IMR-90 (cell line): ENCODE measurements around the gene YTHDF2. TPM values are rescaled to one million over a fixed set of nuclear protein-coding genes. Genes with fewer than 3 reads are reported as not detected.

Source experiments
- ATAC-seq: fragments of 200-7000 bp; cut with Tn5 transposase; 2 replicates; pipeline ENCODE4 v1.9.1; 2020; ENCODE audit warnings: low read depth, mild to moderate bottlenecking, moderate library complexity
- Bru-seq: library from RNA; stranded (reverse); fragments of 400-500 nt; gene quantifications from one replicate; lab custom pipeline; 2021; lab: Mats Ljungman, UMichigan
- BruChase-seq, 2 experiments: library from RNA; stranded (reverse); fragments of 400-500 nt; gene quantifications; one replicate each; lab custom pipeline; 2021; lab: Mats Ljungman, UMichigan
- BruUV-seq: library from RNA; stranded (reverse); fragments of 400-500 nt; replicated peaks from 2 replicates; lab custom pipeline; 2021; lab: Mats Ljungman, UMichigan
- CTCF ChIA-PET: fragments of 300-600 bp; formaldehyde crosslinking; extraction: SDS; loops from one replicate; lab custom pipeline; 2021; ENCODE audit warnings: antibody characterized with exemption; lab: Yijun Ruan, JAX
- POLR2A ChIA-PET: fragments of 300-600 bp; sonication (Branson Sonifier 250); formaldehyde crosslinking; loops from one replicate; lab custom pipeline; 2022; ENCODE audit warnings: antibody characterized with exemption; ENCODE audit not compliant: unreplicated experiment; lab: Charles Lee
- DNase-seq: peaks from one replicate; pipeline ENCODE4 v3.0.0; 2013
- H2AFZ ChIP-seq: replicated peaks from 2 replicates; pipeline ENCODE3; 2013; ENCODE audit warnings: low read length, mild to moderate bottlenecking; ENCODE audit not compliant: poor library complexity
- H2AK5ac ChIP-seq: 2 replicates; pipeline ENCODE4 v1.6.1; 2013; ENCODE audit warnings: low read depth, low read length, inconsistent platforms
- H2AK9ac ChIP-seq: replicated peaks from 2 replicates; pipeline ENCODE3; 2013; ENCODE audit warnings: mild to moderate bottlenecking, low read depth, low read length, moderate library complexity; ENCODE audit not compliant: poor library complexity
- H2BK120ac ChIP-seq: 2 replicates; pipeline ENCODE4 v1.6.1; 2013; ENCODE audit warnings: low read depth, low read length, inconsistent platforms
- H2BK15ac ChIP-seq: 3 replicates; pipeline ENCODE4 v1.6.1; 2013; ENCODE audit warnings: low read depth, low read length, inconsistent platforms
- H2BK20ac ChIP-seq: 2 replicates; pipeline ENCODE4 v1.6.1; 2013; ENCODE audit warnings: low read depth, mild to moderate bottlenecking, inconsistent platforms, low read length, moderate library complexity
- H2BK5ac ChIP-seq: 2 replicates; pipeline ENCODE4 v1.6.1; 2013; ENCODE audit warnings: mild to moderate bottlenecking, low read depth, low read length, inconsistent platforms; ENCODE audit not compliant: poor library complexity, severe bottlenecking
- H3K14ac ChIP-seq: replicated peaks from 2 replicates; pipeline ENCODE4 v1.6.1; 2013; ENCODE audit warnings: low read depth, low read length, inconsistent platforms
- H3K18ac ChIP-seq: 2 replicates; pipeline ENCODE4 v1.6.1; 2013; ENCODE audit warnings: low read depth, low read length, control low read depth
- H3K23ac ChIP-seq: 2 replicates; pipeline ENCODE4 v1.6.1; 2013; ENCODE audit warnings: low read depth, low read length, inconsistent platforms
- H3K27ac ChIP-seq: 2 replicates; pipeline ENCODE4 v1.5.1; 2013; ENCODE audit warnings: mild to moderate bottlenecking, control low read depth, low read length; ENCODE audit not compliant: insufficient read depth
- H3K27me3 ChIP-seq: 2 replicates; pipeline ENCODE4 v1.6.1; 2013; ENCODE audit warnings: low read length; ENCODE audit not compliant: control insufficient read depth, insufficient read depth
- H3K36me3 ChIP-seq: 2 replicates; pipeline ENCODE4 v1.6.1; 2013; ENCODE audit warnings: low read length, mixed read lengths; ENCODE audit not compliant: control insufficient read depth, insufficient read depth
- H3K4ac ChIP-seq: 2 replicates; pipeline ENCODE4 v1.6.1; 2013; ENCODE audit warnings: low read depth, low read length, inconsistent platforms
- H3K4me1 ChIP-seq: 2 replicates; pipeline ENCODE4 v1.6.1; 2013; ENCODE audit warnings: low read length, mixed read lengths; ENCODE audit not compliant: control insufficient read depth, insufficient read depth
- H3K4me2 ChIP-seq: 2 replicates; pipeline ENCODE4 v1.6.1; 2013; ENCODE audit warnings: low read depth, mild to moderate bottlenecking, control low read depth, low read length, moderate library complexity
- H3K4me3 ChIP-seq: 2 replicates; pipeline ENCODE4 v1.5.1; 2013; ENCODE audit warnings: low read depth, mild to moderate bottlenecking, control low read depth, low read length, moderate library complexity; ENCODE audit not compliant: insufficient read depth
- H3K56ac ChIP-seq: 2 replicates; pipeline ENCODE4 v1.6.1; 2013; ENCODE audit warnings: low read length, inconsistent platforms; ENCODE audit not compliant: insufficient read depth; ENCODE audit errors: extremely low read depth
- H3K79me1 ChIP-seq, 2 experiments: 2 replicates each; pipeline ENCODE4 v1.6.1; 2013; ENCODE audit warnings: low read length in 2 of 2, inconsistent platforms in 1 of 2, low read depth in 1 of 2
- H3K9ac ChIP-seq: 2 replicates; pipeline ENCODE4 v1.6.1; 2013; ENCODE audit warnings: low read depth, low read length, control low read depth
- H3K9me1 ChIP-seq: 2 replicates; pipeline ENCODE4 v1.6.1; 2013; ENCODE audit warnings: low read length, inconsistent platforms; ENCODE audit not compliant: insufficient read depth
- H3K9me3 ChIP-seq: 2 replicates; pipeline ENCODE4 v1.6.1; 2013; ENCODE audit warnings: low read length; ENCODE audit not compliant: control insufficient read depth, insufficient read depth
- H4K20me1 ChIP-seq: 2 replicates; pipeline ENCODE4 v1.6.1; 2013; ENCODE audit warnings: low read length, inconsistent platforms; ENCODE audit not compliant: insufficient read depth
- H4K5ac ChIP-seq: 2 replicates; pipeline ENCODE4 v1.6.1; 2013; ENCODE audit warnings: mild to moderate bottlenecking, low read depth, low read length, control low read depth
- H4K8ac ChIP-seq, 2 experiments: 2 replicates each; pipeline ENCODE4 v1.6.1; 2013; ENCODE audit warnings: low read depth in 2 of 2, low read length in 2 of 2, control low read depth in 1 of 2, inconsistent platforms in 1 of 2
- H4K91ac ChIP-seq: 2 replicates; pipeline ENCODE4 v1.6.1; 2013; ENCODE audit warnings: low read depth, low read length, inconsistent platforms; ENCODE audit not compliant: insufficient read depth
- CHD1 ChIP-seq: IDR thresholded peaks from 2 replicates; pipeline ENCODE4 v1.6.1; 2012; ENCODE audit warnings: low read depth, low read length, improper control_type of control experiment
- FOS ChIP-seq: fragments of 150-350 bp; IDR thresholded peaks from 2 replicates; pipeline ENCODE4 v1.6.1; 2016; ENCODE audit warnings: low read depth, low read length
- MAZ ChIP-seq: IDR thresholded peaks from 2 replicates; pipeline ENCODE4 v1.6.1; 2012; ENCODE audit warnings: low read depth, mild to moderate bottlenecking, low read length, improper control_type of control experiment, moderate library complexity, borderline replicate concordance
- NFE2L2 ChIP-seq: fragments of 150-350 bp; IDR thresholded peaks from 2 replicates; pipeline ENCODE4 v1.6.1; 2016; ENCODE audit warnings: low read depth, mild to moderate bottlenecking, low read length
- POLR2A ChIP-seq: IDR thresholded peaks from 2 replicates; pipeline ENCODE4 v1.6.1; 2012; ENCODE audit warnings: mild to moderate bottlenecking, low read depth, low read length
- RAD21 ChIP-seq: IDR thresholded peaks from 2 replicates; pipeline ENCODE4 v1.6.1; 2012; ENCODE audit warnings: low read length, improper control_type of control experiment
- RCOR1 ChIP-seq: IDR thresholded peaks from 2 replicates; pipeline ENCODE4 v1.6.1; 2012; ENCODE audit warnings: mild to moderate bottlenecking, low read length, improper control_type of control experiment; ENCODE audit not compliant: insufficient replicate concordance
- RFX5 ChIP-seq: IDR thresholded peaks from 2 replicates; pipeline ENCODE4 v1.8.0; 2012; ENCODE audit warnings: low read depth, mild to moderate bottlenecking, low read length, moderate library complexity
- SMC3 ChIP-seq: fragments of 150-350 bp; IDR thresholded peaks from 2 replicates; pipeline ENCODE4 v1.6.1; 2016; ENCODE audit warnings: low read depth, mild to moderate bottlenecking, antibody characterized with exemption, low read length, moderate library complexity
- WGBS, 2 experiments: methylation state at CpG; one replicate each; pipeline versions ENCODE4 v1.1.5 to v1.1.7; 2013; ENCODE audit warnings: missing lambda C conversion rate in 2 of 2; ENCODE audit not compliant: insufficient read length in 1 of 2; ENCODE audit errors: extremely low coverage in 2 of 2; 5-methylcytosine and 5-hydroxymethylcytosine counted together
- dilution Hi-C: fragments of 300-500 bp; cut with HindIII; formaldehyde crosslinking; loops from one replicate; pipeline ENCODE4 v1.14.3; 2018; ENCODE audit warnings: low sequenced_read_pairs; ENCODE audit not compliant: unreplicated experiment
- in situ Hi-C: fragments of 300-500 bp; cut with MboI; formaldehyde crosslinking; loops from 3 replicates; pipeline ENCODE4 v1.14.3; 2019; ENCODE audit warnings: low sequenced_read_pairs, inconsistent platforms, mixed read lengths
- intact Hi-C: fragments of 100-400 bp; cut with micrococcal nuclease; formaldehyde crosslinking; loops from 2 replicates; pipeline ENCODE4 v1.10.0; 2022
- long read RNA-seq: library from polyadenylated mRNA; unstranded; transcript quantifications from one replicate; pipeline ENCODE4 v2.0.0, GENCODE V29; 2021; ENCODE audit not compliant: unreplicated experiment
- polyA plus RNA-seq, 3 experiments: library from polyadenylated mRNA; depleted of rRNA; stranded (reverse); fragments of >200 nt; gene quantifications; 2 replicates each; pipeline ENCODE4 v1.2.3, GENCODE V29; 2012; ENCODE audit warnings: low replicate concordance in 1 of 3
- total RNA-seq: library from RNA; depleted of rRNA; stranded (reverse); fragments of >200 nt; gene quantifications from 2 replicates; pipeline ENCODE4 v1.2.3, GENCODE V29; 2012; rRNA removed
- TF ChIP-seq, protein P1 (sequence below): fragments of 150-350 bp; IDR thresholded peaks from 2 replicates; pipeline ENCODE4 v1.6.1; 2016; ENCODE audit warnings: low read depth, mild to moderate bottlenecking, low read length, moderate library complexity, borderline replicate concordance
- TF ChIP-seq, protein P2 (sequence below): conservative IDR thresholded peaks from 2 replicates; pipeline ENCODE4 v1.5.1; 2012; ENCODE audit warnings: mild to moderate bottlenecking, low read depth, low read length, improper control_type of control experiment

The YTHDF2 gene
- 88.3 and 94.3 TPM in 2 replicates for total RNA-seq
- polyA plus RNA-seq (2012; rRNA removed), result 50.0 and 50.5 TPM in 2 replicates
- 24.7 and 26.8 TPM in 2 replicates for polyA plus RNA-seq (2012; cell fraction: cytosol; rRNA removed)
- 23.3 and 41.5 TPM in 2 replicates for polyA plus RNA-seq (2012; cell fraction: nucleus; rRNA removed; ENCODE audit: low replicate concordance)
- Bru-seq, nascent RNA, result percentile 96 among the genes with signal in this experiment
- percentile 98 among the genes with signal in this experiment for BruChase-seq, experiment 1, labeled RNA remaining after a 6-hour chase
- percentile 95 among the genes with signal in this experiment for BruChase-seq, experiment 2, labeled RNA remaining after a 2-hour chase
- long read RNA-seq, transcript YTHDF2-201 (5 exons, 2,925 nt), result major isoform, 79 of 98 reads
- long read RNA-seq, partial matches to known transcripts, result 7 of 98 reads
- long read RNA-seq, other reads (novel, unspliced or antisense), result 10 of 98 reads

DNA sequence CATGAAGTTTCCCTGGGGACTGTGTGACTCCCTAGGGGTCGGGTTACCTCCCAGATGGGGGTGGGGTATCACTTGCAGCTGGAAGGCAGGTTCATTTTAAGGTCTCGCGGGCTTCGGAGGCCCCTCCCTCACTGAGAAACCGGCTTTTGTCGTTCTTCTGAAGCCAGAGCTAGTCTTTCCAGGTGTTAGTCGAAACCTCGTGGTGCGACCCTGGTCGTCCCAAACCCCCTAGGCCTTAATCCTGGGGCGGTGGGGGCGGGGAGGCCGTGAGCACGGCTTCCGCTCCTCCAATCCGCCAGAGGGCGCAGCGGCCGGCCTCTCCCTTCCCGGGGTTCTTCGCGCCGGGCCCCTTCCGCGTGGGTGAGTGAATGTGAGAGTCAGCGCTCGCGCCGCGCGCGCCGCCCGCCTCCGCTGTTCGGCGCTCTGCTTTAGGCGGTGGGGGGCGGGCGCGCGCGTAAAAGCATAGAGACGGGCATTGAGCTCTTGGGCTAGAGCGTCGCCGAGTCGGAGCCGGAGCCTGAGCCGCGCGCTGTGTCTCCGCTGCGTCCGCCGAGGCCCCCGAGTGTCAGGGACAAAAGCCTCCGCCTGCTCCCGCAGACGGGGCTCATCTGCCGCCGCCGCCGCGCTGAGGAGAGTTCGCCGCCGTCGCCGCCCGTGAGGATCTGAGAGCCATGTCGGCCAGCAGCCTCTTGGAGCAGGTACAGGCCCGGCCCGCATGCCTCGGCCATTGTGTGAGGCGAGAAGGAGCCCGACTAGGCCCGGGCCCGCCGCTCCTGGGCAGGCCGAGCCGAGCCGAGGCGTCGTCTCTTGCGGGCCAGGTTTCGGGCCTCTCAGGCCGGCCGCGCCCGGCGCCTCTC lies at the start of gene YTHDF2:
Gene YTHDF2 (plus strand): TSS at position 491 of the 857 bp plus-strand sequence. CDS start 181 bp downstream, at position 672.
- no TSS peak for BruUV-seq
- WGBS, 2 experiments, result 0% methylated on average over 60 of the region's 92 CpGs; no CpG with 5 or more reads in 1 of the 2 experiments
- Histone ChIP-seq H3K27ac (peak within 1 kb of the TSS; percentile 92), H3K9me3 (no peaks in the 10 kb centered on the region), H3K56ac (peak within 1 kb of the TSS; percentile 60), H3K23ac (peak within 1 kb of the TSS; percentile 95), H2AK5ac (peak within 1 kb of the TSS; percentile 86), H2AFZ (peak within 1 kb of the TSS; percentile 97), H4K8ac (peak within 1 kb of the TSS; percentile 99), H3K9me1 (peaks cover 3% of the 10 kb centered on the region; the same call in 1 of the 2 replicates), H4K91ac (peak within 1 kb of the TSS; percentile 94), H3K9ac (peak within 1 kb of the TSS; percentile 99), H3K79me1 (peaks cover 11 to 33% of the 10 kb centered on the region in 2 experiments; a peak in 3 of 4 replicates), H3K14ac (peak within 1 kb of the TSS; percentile 92), H4K5ac (peak within 1 kb of the TSS; percentile 98), H3K18ac (peak within 1 kb of the TSS; percentile 80), H3K4me2 (peak within 1 kb of the TSS; percentile 95), H2BK5ac (peak within 1 kb of the TSS; percentile 77), H2AK9ac (peak within 1 kb of the TSS; percentile 94), H4K20me1 (peaks cover 40% of the 10 kb centered on the region), H2BK15ac (peak within 1 kb of the TSS; percentile 99), H3K27me3 (no peaks in the 10 kb centered on the region), H3K4ac (peak within 1 kb of the TSS; percentile 89), H3K4me1 (peaks cover 2% of the 10 kb centered on the region; the same call in 1 of the 2 replicates), H3K36me3 (peaks cover 14% of the 10 kb centered on the region), H3K4me3 (peak within 1 kb of the TSS; percentile 93), H2BK20ac (peak within 1 kb of the TSS; percentile 58), H2BK120ac (peak within 1 kb of the TSS; percentile 81)
- in situ Hi-C loops, result no loop called here
- DNase-seq (peak; percentile 96), ATAC-seq (peak; percentile 95)
- POLR2A ChIA-PET, result interaction anchor here (0.5 to 1.2 kb wide), 6 partner anchors 9 to 444 kb away, joined by 3 to 22 read pairs (median 4); partner anchors contain the start of gene RNU11
- CTCF ChIA-PET, result interaction anchor here (0.5 to 1.9 kb wide), 11 partner anchors 10 to 443 kb away, joined by 3 to 10 read pairs (median 4); no protein-coding TSS in a partner anchor
- dilution Hi-C loops, result no loop called here
- intact Hi-C loops, result loop anchor here (1.0 to 5.0 kb wide), 4 partner anchors 14 to 141 kb away; partner anchors contain the start of genes GMEB1 and RNU11
- TF ChIP-seq CHD1, result no peak
- peak; percentile 41 for TF ChIP-seq SMC3
- no peak for TF ChIP-seq NFE2L2
- no peak for TF ChIP-seq RCOR1
- TF ChIP-seq RFX5, result no peak
- TF ChIP-seq FOS, result no peak
- TF ChIP-seq, protein P1, sequence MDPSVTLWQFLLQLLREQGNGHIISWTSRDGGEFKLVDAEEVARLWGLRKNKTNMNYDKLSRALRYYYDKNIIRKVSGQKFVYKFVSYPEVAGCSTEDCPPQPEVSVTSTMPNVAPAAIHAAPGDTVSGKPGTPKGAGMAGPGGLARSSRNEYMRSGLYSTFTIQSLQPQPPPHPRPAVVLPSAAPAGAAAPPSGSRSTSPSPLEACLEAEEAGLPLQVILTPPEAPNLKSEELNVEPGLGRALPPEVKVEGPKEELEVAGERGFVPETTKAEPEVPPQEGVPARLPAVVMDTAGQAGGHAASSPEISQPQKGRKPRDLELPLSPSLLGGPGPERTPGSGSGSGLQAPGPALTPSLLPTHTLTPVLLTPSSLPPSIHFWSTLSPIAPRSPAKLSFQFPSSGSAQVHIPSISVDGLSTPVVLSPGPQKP, result no peak
- peak; percentile 86 for TF ChIP-seq MAZ
- TF ChIP-seq, protein P2, sequence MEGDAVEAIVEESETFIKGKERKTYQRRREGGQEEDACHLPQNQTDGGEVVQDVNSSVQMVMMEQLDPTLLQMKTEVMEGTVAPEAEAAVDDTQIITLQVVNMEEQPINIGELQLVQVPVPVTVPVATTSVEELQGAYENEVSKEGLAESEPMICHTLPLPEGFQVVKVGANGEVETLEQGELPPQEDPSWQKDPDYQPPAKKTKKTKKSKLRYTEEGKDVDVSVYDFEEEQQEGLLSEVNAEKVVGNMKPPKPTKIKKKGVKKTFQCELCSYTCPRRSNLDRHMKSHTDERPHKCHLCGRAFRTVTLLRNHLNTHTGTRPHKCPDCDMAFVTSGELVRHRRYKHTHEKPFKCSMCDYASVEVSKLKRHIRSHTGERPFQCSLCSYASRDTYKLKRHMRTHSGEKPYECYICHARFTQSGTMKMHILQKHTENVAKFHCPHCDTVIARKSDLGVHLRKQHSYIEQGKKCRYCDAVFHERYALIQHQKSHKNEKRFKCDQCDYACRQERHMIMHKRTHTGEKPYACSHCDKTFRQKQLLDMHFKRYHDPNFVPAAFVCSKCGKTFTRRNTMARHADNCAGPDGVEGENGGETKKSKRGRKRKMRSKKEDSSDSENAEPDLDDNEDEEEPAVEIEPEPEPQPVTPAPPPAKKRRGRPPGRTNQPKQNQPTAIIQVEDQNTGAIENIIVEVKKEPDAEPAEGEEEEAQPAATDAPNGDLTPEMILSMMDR, result peak; percentile 95
- TF ChIP-seq POLR2A, result peak; percentile 87
- TF ChIP-seq RAD21, result peak; percentile 53
